NT2/D1 (cell line): ENCODE measurements around the gene SPRY2.

Source experiments
- SUZ12 ChIP-seq: IDR thresholded peaks from 2 replicates; pipeline ENCODE4 v1.6.1; 2011; ENCODE audit not compliant: insufficient read length, insufficient read depth; ENCODE audit errors: extremely low read depth
- YY1 ChIP-seq: IDR thresholded peaks from 2 replicates; pipeline ENCODE4 v1.6.1; 2011; ENCODE audit not compliant: insufficient read length, insufficient read depth
- ZNF274 ChIP-seq: IDR thresholded peaks from 2 replicates; pipeline ENCODE4 v1.6.1; 2011; ENCODE audit warnings: mild to moderate bottlenecking, low read depth, low read length

- TF ChIP-seq SUZ12: no peak
- TF ChIP-seq ZNF274: no peak
- TF ChIP-seq YY1: no peak
Measured at GRCh38 chr13:80305737-80306136, 35.2 kb downstream of the SPRY2 start.
